Right renal pelvis (tissue), 4 donors: Measurements from ENCODE around the gene TANC1. TPM values are rescaled to one million over a fixed set of nuclear protein-coding genes. Genes with fewer than 3 reads are reported as not detected.

ENCODE experiments used
- polyA plus RNA-seq, 4 donors: library from polyadenylated mRNA; unstranded; fragments of 120-200 nt; gene quantifications; one replicate each; pipeline ENCODE4 v1.2.1, GENCODE V29; 2013; ENCODE audit not compliant: insufficient read length in 4 of 4

Gene TANC1
- polyA plus RNA-seq, 4 donors: 43.6 to 58.2 (median 57.7) TPM

Other genes with a start within 250 kb of the TANC1 start
- gene DAPL1, start 173.3 kb upstream of the TANC1 start, polyA plus RNA-seq: 10 to 100 TPM; 22.8 to 62.1 (median 30.9) TPM